ENCODE data around the gene RPL28. TPM values are rescaled to one million over a fixed set of nuclear protein-coding genes. Genes with fewer than 3 reads are reported as not detected.

The RPL28 gene
- total RNA-seq, 2 donors from 2014 or later = 1,672 to 1,902 TPM

- H3K4me3 Mint-ChIP-seq = no peak within 1 kb of the TSS
- Histone ChIP-seq H3K36me3 (ENCODE audit: control insufficient read depth, insufficient read depth, low read length) (no peaks in the 10 kb centered on the region), H3K4me3 (ENCODE audit: low read length) (no peak within 1 kb of the TSS), H3K9me3 (ENCODE audit: control insufficient read depth, low read length) (no peaks in the 10 kb centered on the region), H3K9ac (ENCODE audit: extremely low read depth, low read length, poor library complexity, severe bottlenecking) (no peak within 1 kb of the TSS), H3K27me3 (ENCODE audit: control insufficient read depth, insufficient read depth, low read length, poor library complexity, severe bottlenecking) (peaks cover 5% of the 10 kb centered on the region), H3K27ac (ENCODE audit: low read depth, low read length) (no peak within 1 kb of the TSS), H3K4me1 (ENCODE audit: control insufficient read depth, insufficient read depth, low read length) (no peaks in the 10 kb centered on the region)
- H3K27me3 Mint-ChIP-seq (ENCODE audit: insufficient read depth) = peaks cover 39% of the 10 kb centered on the region
- no peaks in the 10 kb centered on the region for H3K9me3 Mint-ChIP-seq
- DNase-seq = no peak
- WGBS, 2 experiments (ENCODE audit: insufficient coverage in 1 of 2, insufficient read length in 1 of 2) = 73 to 88% methylated on average over 14 to 27 of the region's 27 CpGs
- no peaks in the 10 kb centered on the region for H3K4me1 Mint-ChIP-seq
- H3K36me3 Mint-ChIP-seq (ENCODE audit: low read depth) = no peaks in the 10 kb centered on the region
- no peak within 1 kb of the TSS for H3K27ac Mint-ChIP-seq
- TF ChIP-seq CTCF (conservative IDR thresholded peaks at IDR 0.05) = no peak
Observed at GRCh38 chr19:55362990-55363716, 22.6 kb upstream of the RPL28 start, which contains the start of gene GARIN5B. Gene GARIN5B (minus strand): TSS chr19:55363260. CDS start chr19:55363066, 194 bp downstream.

GRCh38 chr19:55365245-55365644 is 20.5 kb upstream of the RPL28 start:
- Histone ChIP-seq H3K4me1 (ENCODE audit: control insufficient read depth, insufficient read depth, low read length) (no peaks in the 10 kb centered on the region), H3K4me3 (ENCODE audit: low read length) (no peak overlapping the region), H3K36me3 (ENCODE audit: control insufficient read depth, insufficient read depth, low read length) (no peaks in the 10 kb centered on the region), H3K9me3 (ENCODE audit: control insufficient read depth, low read length) (no peaks in the 10 kb centered on the region), H3K27me3 (ENCODE audit: control insufficient read depth, insufficient read depth, low read length, poor library complexity, severe bottlenecking) (peaks cover 23% of the 10 kb centered on the region), H3K27ac (ENCODE audit: low read depth, low read length) (no peak overlapping the region), H3K9ac (ENCODE audit: extremely low read depth, low read length, poor library complexity, severe bottlenecking) (no peak overlapping the region)
- Mint-ChIP-seq H3K4me3 (no peak overlapping the region), H3K36me3 (ENCODE audit: low read depth) (no peaks in the 10 kb centered on the region), H3K27ac (no peak overlapping the region), H3K27me3 (ENCODE audit: insufficient read depth) (peaks cover 39% of the 10 kb centered on the region), H3K4me1 (no peaks in the 10 kb centered on the region), H3K9me3 (no peaks in the 10 kb centered on the region)
- 79 to 82% methylated on average over 7 to 8 of the region's 8 CpGs for WGBS, 2 experiments (ENCODE audit: insufficient coverage in 1 of 2, insufficient read length in 1 of 2)
- no peak for TF ChIP-seq CTCF (conservative IDR thresholded peaks at IDR 0.05)
- no peak for DNase-seq

DNA sequence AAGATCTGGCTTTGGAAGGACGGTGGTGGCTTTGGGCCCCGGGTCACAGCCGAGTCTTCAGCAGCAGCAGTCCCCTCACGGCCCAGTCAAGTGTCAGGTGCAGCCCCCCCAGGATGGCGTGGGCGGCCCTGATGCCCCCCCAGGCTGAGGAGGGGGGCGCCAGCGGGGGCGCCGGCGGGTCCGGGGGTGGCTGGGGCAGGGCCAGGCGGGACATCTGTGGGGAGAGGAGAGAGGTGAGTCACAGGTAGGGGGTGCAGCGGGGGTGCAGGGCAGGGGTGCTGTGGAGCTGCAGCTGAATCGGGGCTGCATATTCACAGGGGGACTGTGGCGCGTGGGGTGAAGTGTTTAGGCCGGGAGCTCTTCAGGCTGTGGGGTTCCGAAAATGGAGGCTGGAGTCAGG is 19.8 kb upstream of the RPL28 start:
- H3K4me3 Mint-ChIP-seq = no peak overlapping the region
- H3K36me3 Mint-ChIP-seq (ENCODE audit: low read depth) = no peaks in the 10 kb centered on the region
- TF ChIP-seq CTCF (conservative IDR thresholded peaks at IDR 0.05) = no peak
- no peaks in the 10 kb centered on the region for H3K9me3 ChIP-seq (ENCODE audit: control insufficient read depth, low read length)
- H3K36me3 ChIP-seq (ENCODE audit: control insufficient read depth, insufficient read depth, low read length) = no peaks in the 10 kb centered on the region
- DNase-seq = no peak
- peaks cover 29% of the 10 kb centered on the region for H3K27me3 ChIP-seq (ENCODE audit: control insufficient read depth, insufficient read depth, low read length, poor library complexity, severe bottlenecking)
- no peaks in the 10 kb centered on the region for H3K4me1 Mint-ChIP-seq
- H3K4me1 ChIP-seq (ENCODE audit: control insufficient read depth, insufficient read depth, low read length) = no peaks in the 10 kb centered on the region
- H3K9me3 Mint-ChIP-seq = no peaks in the 10 kb centered on the region
- no peak overlapping the region for H3K9ac ChIP-seq (ENCODE audit: extremely low read depth, low read length, poor library complexity, severe bottlenecking)
- H3K27ac ChIP-seq (ENCODE audit: low read depth, low read length) = no peak overlapping the region
- no peak overlapping the region for H3K27ac Mint-ChIP-seq
- H3K27me3 Mint-ChIP-seq (ENCODE audit: insufficient read depth) = peaks cover 45% of the 10 kb centered on the region
- H3K4me3 ChIP-seq (ENCODE audit: low read length) = no peak overlapping the region
- WGBS, 2 experiments (ENCODE audit: insufficient coverage in 1 of 2, insufficient read length in 1 of 2) = 89 to 94% methylated on average over 8 to 19 of the region's 19 CpGs
